ENCODE results near the gene KCNQ5. TPM values are rescaled to one million over a fixed set of nuclear protein-coding genes. Genes with fewer than 3 reads are reported as not detected.

Gene KCNQ5
- total RNA-seq, 1 donor from 2014 or later = not detected

- Histone ChIP-seq H3K27me3 (no peaks in the 10 kb centered on the region), H3K9ac (no peak overlapping the region), H3K4me3 (no peak overlapping the region), H4K20me1 (ENCODE audit: low read depth) (no peaks in the 10 kb centered on the region), H3K36me3 (no peaks in the 10 kb centered on the region), H3K4me2 (no peak overlapping the region), H3K79me2 (ENCODE audit: low read depth) (no peaks in the 10 kb centered on the region), H3F3A (ENCODE audit: low read depth) (no peaks in the 10 kb centered on the region), H2AFZ (replicated peaks) (no peak overlapping the region), H3K9me3 (ENCODE audit: low read depth) (no peaks in the 10 kb centered on the region), H3K27ac (no peak overlapping the region), H3K4me1 (no peaks in the 10 kb centered on the region)
- no peaks in the 10 kb centered on the region for H3K9me3 Mint-ChIP-seq
- no peaks in the 10 kb centered on the region for H3K36me3 Mint-ChIP-seq
- TF ChIP-seq EZH2 (IDR thresholded peaks at IDR 0.05) = no peak
- TF ChIP-seq CTCF (IDR thresholded peaks at IDR 0.05) = no peak
- TF ChIP-seq EZH2phosphoT487 (IDR thresholded peaks at IDR 0.05) = no peak
- peaks cover 4% of the 10 kb centered on the region for H3K27me3 Mint-ChIP-seq (ENCODE audit: insufficient read depth, low read depth)
- peaks cover 3% of the 10 kb centered on the region for H3K4me1 Mint-ChIP-seq
- no peak for DNase-seq (ENCODE audit: low spot score)
- no peak overlapping the region for H3K4me3 Mint-ChIP-seq
- no peak overlapping the region for H3K27ac Mint-ChIP-seq
Measured at GRCh38 chr6:72636786-72637185, 14.9 kb downstream of the KCNQ5 start.

GRCh38 chr6:72639920-72640614 is 18.2 kb downstream of the KCNQ5 start:
- Histone ChIP-seq H2AFZ (replicated peaks) (no peak overlapping the region), H4K20me1 (ENCODE audit: low read depth) (no peaks in the 10 kb centered on the region), H3K27ac (no peak overlapping the region), H3K9me3 (ENCODE audit: low read depth) (no peaks in the 10 kb centered on the region), H3K4me1 (no peaks in the 10 kb centered on the region), H3K9ac (no peak overlapping the region), H3F3A (ENCODE audit: low read depth) (no peaks in the 10 kb centered on the region), H3K36me3 (no peaks in the 10 kb centered on the region), H3K27me3 (no peaks in the 10 kb centered on the region), H3K79me2 (ENCODE audit: low read depth) (no peaks in the 10 kb centered on the region), H3K4me2 (no peak overlapping the region), H3K4me3 (no peak overlapping the region)
- H3K4me1 Mint-ChIP-seq = peaks cover 11% of the 10 kb centered on the region
- no peak for TF ChIP-seq EZH2 (IDR thresholded peaks at IDR 0.05)
- no peak for TF ChIP-seq CTCF (IDR thresholded peaks at IDR 0.05)
- TF ChIP-seq EZH2phosphoT487 (IDR thresholded peaks at IDR 0.05) = no peak
- no peak overlapping the region for H3K4me3 Mint-ChIP-seq
- no peak for DNase-seq (ENCODE audit: low spot score)
- peaks cover 2% of the 10 kb centered on the region for H3K27me3 Mint-ChIP-seq (ENCODE audit: insufficient read depth, low read depth)
- H3K27ac Mint-ChIP-seq = no peak overlapping the region
- no peaks in the 10 kb centered on the region for H3K9me3 Mint-ChIP-seq
- no peaks in the 10 kb centered on the region for H3K36me3 Mint-ChIP-seq

GRCh38 chr6:72640615-72640930 is 18.7 kb downstream of the KCNQ5 start:
- H3F3A ChIP-seq (ENCODE audit: low read depth) = no peaks in the 10 kb centered on the region
- no peak overlapping the region for H2AFZ ChIP-seq (replicated peaks)
- no peak overlapping the region for H3K4me2 ChIP-seq
- TF ChIP-seq EZH2 (IDR thresholded peaks at IDR 0.05) = no peak
- no peak for TF ChIP-seq CTCF (IDR thresholded peaks at IDR 0.05)
- TF ChIP-seq EZH2phosphoT487 (IDR thresholded peaks at IDR 0.05) = no peak
- H3K27ac ChIP-seq = no peak overlapping the region
- H4K20me1 ChIP-seq (ENCODE audit: low read depth) = no peaks in the 10 kb centered on the region
- no peaks in the 10 kb centered on the region for H3K4me1 ChIP-seq
- no peaks in the 10 kb centered on the region for H3K79me2 ChIP-seq (ENCODE audit: low read depth)
- no peak overlapping the region for H3K27ac Mint-ChIP-seq
- H3K4me1 Mint-ChIP-seq = peaks cover 11% of the 10 kb centered on the region
- H3K27me3 Mint-ChIP-seq (ENCODE audit: insufficient read depth, low read depth) = peaks cover 2% of the 10 kb centered on the region
- no peaks in the 10 kb centered on the region for H3K9me3 ChIP-seq (ENCODE audit: low read depth)
- no peaks in the 10 kb centered on the region for H3K9me3 Mint-ChIP-seq
- H3K4me3 Mint-ChIP-seq = no peak overlapping the region
- H3K9ac ChIP-seq = no peak overlapping the region
- no peaks in the 10 kb centered on the region for H3K36me3 ChIP-seq
- no peaks in the 10 kb centered on the region for H3K36me3 Mint-ChIP-seq
- no peak overlapping the region for H3K4me3 ChIP-seq
- no peak for DNase-seq (ENCODE audit: low spot score)
- no peaks in the 10 kb centered on the region for H3K27me3 ChIP-seq
